Osteocyte (in vitro differentiated cells): ENCODE measurements around the gene NCF4. TPM values are rescaled to one million over a fixed set of nuclear protein-coding genes. Genes with fewer than 3 reads are reported as not detected.

Experiments
- DNase-seq: peaks from one replicate; pipeline ENCODE4 v3.0.0; 2021; ENCODE audit warnings: mixed read lengths; ENCODE audit not compliant: unreplicated experiment; ENCODE audit errors: extremely low spot score
- H3K27ac Mint-ChIP-seq: one replicate; pipeline ENCODE4 v1.8.0; 2021; ENCODE audit warnings: mild to moderate bottlenecking, mixed read lengths; ENCODE audit not compliant: unreplicated experiment
- H3K27me3 Mint-ChIP-seq: one replicate; pipeline ENCODE4 v1.8.0; 2021; ENCODE audit warnings: mixed read lengths; ENCODE audit not compliant: unreplicated experiment
- H3K36me3 Mint-ChIP-seq: one replicate; pipeline ENCODE4 v1.8.0; 2021; ENCODE audit warnings: mixed read lengths; ENCODE audit not compliant: unreplicated experiment
- H3K4me1 Mint-ChIP-seq: one replicate; pipeline ENCODE4 v1.8.0; 2021; ENCODE audit warnings: mixed read lengths; ENCODE audit not compliant: unreplicated experiment
- H3K4me3 Mint-ChIP-seq: one replicate; pipeline ENCODE4 v1.8.0; 2021; ENCODE audit warnings: mild to moderate bottlenecking, moderate library complexity, mixed read lengths; ENCODE audit not compliant: unreplicated experiment
- H3K9me3 Mint-ChIP-seq: one replicate; pipeline ENCODE4 v1.8.0; 2021; ENCODE audit warnings: mixed read lengths; ENCODE audit not compliant: unreplicated experiment
- total RNA-seq: library from RNA; stranded (reverse); gene quantifications from 2 replicates; pipeline ENCODE4 v1.2.1, GENCODE V29; 2021
- TF ChIP-seq, protein P1 (sequence below): fragments of 200-600 bp; sonication (generic); IDR thresholded peaks from 2 replicates; pipeline ENCODE4 v1.5.0; 2021; ENCODE audit warnings: antibody characterized with exemption, mild to moderate bottlenecking, moderate library complexity

NCF4 gene
- total RNA-seq, 1 donor from 2014 or later: not detected

DNA sequence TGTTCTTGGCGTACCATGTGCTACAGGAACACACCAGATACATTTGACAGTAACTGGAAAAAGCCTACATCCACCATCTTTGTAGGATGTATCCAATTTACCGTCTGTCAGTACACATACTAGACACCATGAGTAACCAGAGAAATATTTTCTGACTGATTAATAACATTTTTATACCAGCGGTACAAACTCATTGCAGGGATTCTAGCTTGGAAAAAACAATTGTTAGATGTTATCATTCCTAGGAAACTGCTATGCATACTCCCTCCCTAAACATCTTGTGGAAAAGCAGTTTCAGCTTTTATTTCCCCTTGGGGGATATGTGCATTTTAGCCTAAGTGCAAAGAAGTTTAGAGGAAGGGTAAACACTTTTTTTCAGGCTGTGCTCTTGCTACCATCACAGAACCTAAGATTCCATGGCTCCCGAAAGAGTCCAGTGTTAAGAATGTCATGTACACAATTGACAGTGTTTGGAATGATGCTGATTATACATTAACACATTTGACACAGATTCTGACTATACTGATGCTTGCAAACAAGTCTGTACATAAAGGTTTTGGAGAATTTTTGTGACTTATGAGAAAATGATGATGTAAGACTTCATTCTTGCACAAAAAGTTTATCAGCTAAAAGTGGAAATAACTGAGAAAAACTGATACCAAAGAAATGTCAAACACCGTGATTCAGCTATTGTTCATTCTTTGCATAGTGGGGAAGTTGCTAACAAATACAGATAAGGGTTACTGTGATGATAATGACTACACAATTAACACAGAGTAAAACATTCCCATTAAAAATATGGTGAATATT, 23.7 kb downstream of the NCF4 start:
- H3K36me3 Mint-ChIP-seq: no peaks in the 10 kb centered on the region
- no peak overlapping the region for H3K4me3 Mint-ChIP-seq
- H3K4me1 Mint-ChIP-seq: no peaks in the 10 kb centered on the region
- no peak for DNase-seq
- no peak overlapping the region for H3K27ac Mint-ChIP-seq
- peaks cover 20% of the 10 kb centered on the region for H3K27me3 Mint-ChIP-seq
- H3K9me3 Mint-ChIP-seq: peaks cover 21% of the 10 kb centered on the region
- TF ChIP-seq, protein P1, sequence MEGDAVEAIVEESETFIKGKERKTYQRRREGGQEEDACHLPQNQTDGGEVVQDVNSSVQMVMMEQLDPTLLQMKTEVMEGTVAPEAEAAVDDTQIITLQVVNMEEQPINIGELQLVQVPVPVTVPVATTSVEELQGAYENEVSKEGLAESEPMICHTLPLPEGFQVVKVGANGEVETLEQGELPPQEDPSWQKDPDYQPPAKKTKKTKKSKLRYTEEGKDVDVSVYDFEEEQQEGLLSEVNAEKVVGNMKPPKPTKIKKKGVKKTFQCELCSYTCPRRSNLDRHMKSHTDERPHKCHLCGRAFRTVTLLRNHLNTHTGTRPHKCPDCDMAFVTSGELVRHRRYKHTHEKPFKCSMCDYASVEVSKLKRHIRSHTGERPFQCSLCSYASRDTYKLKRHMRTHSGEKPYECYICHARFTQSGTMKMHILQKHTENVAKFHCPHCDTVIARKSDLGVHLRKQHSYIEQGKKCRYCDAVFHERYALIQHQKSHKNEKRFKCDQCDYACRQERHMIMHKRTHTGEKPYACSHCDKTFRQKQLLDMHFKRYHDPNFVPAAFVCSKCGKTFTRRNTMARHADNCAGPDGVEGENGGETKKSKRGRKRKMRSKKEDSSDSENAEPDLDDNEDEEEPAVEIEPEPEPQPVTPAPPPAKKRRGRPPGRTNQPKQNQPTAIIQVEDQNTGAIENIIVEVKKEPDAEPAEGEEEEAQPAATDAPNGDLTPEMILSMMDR: no peak

DNA sequence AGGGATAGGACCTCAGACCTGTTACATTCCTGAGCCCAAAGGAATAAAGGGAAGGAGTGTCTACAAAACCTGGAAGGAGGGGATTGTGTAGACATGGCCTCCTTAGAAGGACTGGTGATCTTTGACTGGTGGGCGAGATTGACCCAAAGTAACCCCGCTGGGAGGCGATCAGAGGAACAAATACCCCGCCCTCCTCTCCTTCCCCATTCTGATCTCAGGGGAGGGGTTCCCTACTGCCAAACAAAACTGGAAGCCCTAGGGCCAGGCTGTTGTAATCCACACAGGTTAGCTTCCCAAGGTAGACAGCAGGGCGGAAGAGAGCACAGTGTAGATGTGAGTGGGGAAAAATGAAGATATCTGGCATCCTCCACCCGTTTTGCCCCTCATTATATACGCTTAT, 24.7 kb downstream of the NCF4 start:
- Mint-ChIP-seq H3K4me3 (no peak overlapping the region), H3K9me3 (peaks cover 21% of the 10 kb centered on the region), H3K4me1 (no peaks in the 10 kb centered on the region), H3K27ac (no peak overlapping the region), H3K27me3 (peaks cover 20% of the 10 kb centered on the region), H3K36me3 (no peaks in the 10 kb centered on the region)
- no peak for DNase-seq
- TF ChIP-seq, protein P1: no peak

DNA sequence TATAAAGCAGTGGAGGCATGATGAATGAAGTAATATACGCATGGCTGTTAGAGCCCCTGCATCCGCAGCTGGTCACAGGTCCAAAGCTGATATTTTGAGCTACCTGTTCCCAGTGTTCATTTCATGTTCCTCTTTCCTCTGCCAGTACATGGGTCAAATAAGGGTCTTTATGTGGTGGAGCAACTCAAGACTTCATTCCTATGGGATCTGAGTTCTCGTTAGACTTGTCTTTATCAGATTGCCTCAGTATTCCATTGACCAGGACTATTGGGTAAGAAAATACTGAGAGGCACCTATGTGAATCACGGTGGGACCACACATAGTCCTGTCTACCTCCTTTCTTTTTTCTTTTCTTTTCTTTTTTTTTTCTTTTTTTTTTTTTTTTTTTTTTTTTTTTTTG, 25.2 kb downstream of the NCF4 start:
- no peaks in the 10 kb centered on the region for H3K36me3 Mint-ChIP-seq
- TF ChIP-seq, protein P1: no peak
- H3K27me3 Mint-ChIP-seq: peaks cover 20% of the 10 kb centered on the region
- H3K4me1 Mint-ChIP-seq: no peaks in the 10 kb centered on the region
- H3K9me3 Mint-ChIP-seq: peaks cover 18% of the 10 kb centered on the region
- no peak overlapping the region for H3K27ac Mint-ChIP-seq
- DNase-seq: no peak
- no peak overlapping the region for H3K4me3 Mint-ChIP-seq

DNA sequence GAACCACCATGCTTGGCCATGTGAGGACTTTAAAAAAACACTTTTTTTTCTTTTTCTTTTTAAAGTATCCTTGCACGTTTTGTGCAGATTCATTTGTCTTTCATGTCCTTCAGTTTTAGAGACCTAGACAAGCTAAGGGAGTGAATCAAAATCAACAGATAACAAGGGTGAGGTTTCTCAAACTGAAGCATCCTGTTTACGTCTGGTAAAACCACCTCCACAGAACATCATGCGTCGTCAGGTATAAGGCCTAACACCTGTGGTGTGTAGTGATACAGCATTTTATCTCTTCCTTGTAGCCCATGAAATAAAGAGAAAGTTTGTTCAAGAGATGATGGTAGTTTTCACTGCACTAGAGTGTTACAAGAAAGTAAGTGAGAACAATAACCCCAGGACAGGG, 26.4 kb downstream of the NCF4 start:
- Mint-ChIP-seq H3K9me3 (peaks cover 9% of the 10 kb centered on the region), H3K27me3 (peaks cover 22% of the 10 kb centered on the region), H3K4me1 (no peaks in the 10 kb centered on the region), H3K27ac (no peak overlapping the region), H3K4me3 (no peak overlapping the region), H3K36me3 (no peaks in the 10 kb centered on the region)
- TF ChIP-seq, protein P1: no peak
- DNase-seq: no peak

DNA sequence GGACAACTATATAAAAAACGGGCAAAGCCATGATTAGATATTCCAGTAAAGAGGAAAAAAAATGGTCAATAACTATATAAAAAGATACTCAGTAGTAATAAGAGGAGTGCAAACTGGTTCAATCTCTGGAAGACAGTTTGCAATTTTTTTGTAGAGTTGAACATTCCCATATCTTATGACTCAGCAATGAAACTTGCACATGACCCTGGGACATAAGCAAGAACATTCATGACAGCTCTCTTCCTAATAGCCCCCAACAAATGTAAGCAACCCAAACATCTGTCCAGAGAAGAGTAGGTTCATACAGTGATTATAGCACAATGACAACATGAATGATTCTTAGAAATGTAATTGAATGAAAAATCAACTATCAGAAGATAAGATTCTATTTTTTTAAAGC, 30.8 kb downstream of the NCF4 start:
- Mint-ChIP-seq H3K4me3 (no peak overlapping the region), H3K36me3 (no peaks in the 10 kb centered on the region), H3K27me3 (peaks cover 39% of the 10 kb centered on the region), H3K4me1 (no peaks in the 10 kb centered on the region), H3K9me3 (peaks cover 10% of the 10 kb centered on the region), H3K27ac (no peak overlapping the region)
- DNase-seq: no peak
- TF ChIP-seq, protein P1: no peak
